LHCN-M2 (cell line): Measurements from ENCODE around the gene MIER1. TPM values are rescaled to one million over a fixed set of nuclear protein-coding genes. Genes with fewer than 3 reads are reported as not detected.
"Not testable (repeated sequence)": the region's sequence is repeated elsewhere in the genome, so short reads cannot be mapped to it uniquely, and the experiment has no call there.

Experiments
- DNase-seq: peaks from one replicate; pipeline ENCODE4 v3.0.0-alpha.2; 2012; ENCODE audit warnings: low read depth
- polyA plus RNA-seq: library from polyadenylated mRNA; unstranded; fragments of >200 nt; gene quantifications from one replicate; pipeline ENCODE4 v1.2.1, GENCODE V29; 2012; ENCODE audit warnings: missing spikeins
- total RNA-seq: library from RNA; depleted of rRNA; stranded (reverse); fragments of >200 nt; gene quantifications from 2 replicates; pipeline ENCODE4 v1.2.3, GENCODE V29; 2014; rRNA removed

MIER1 gene
- 33.4 and 34.2 TPM in 2 replicates for total RNA-seq
- polyA plus RNA-seq = 11.2 TPM

GRCh38 chr1:66924756-66925557, at the start of gene MIER1, which contains the start of gene DNAI4:
TSS of gene MIER1 (plus strand) at chr1:66924990. CDS start at chr1:66925029, 39 bp downstream.
TSS of gene DNAI4 (minus strand) at chr1:66924856. CDS start at chr1:66924831, 25 bp downstream.
- DNase-seq = peak; percentile 98

GRCh38 chr1:66876664-66877063, 48.1 kb upstream of the MIER1 start:
- no peak for DNase-seq

GRCh38 chr1:66889030-66889429, 35.8 kb upstream of the MIER1 start:
- no peak for DNase-seq

GRCh38 chr1:66890621-66891020, 34.2 kb upstream of the MIER1 start:
- DNase-seq = no peak

GRCh38 chr1:66893712-66894111, 31.1 kb upstream of the MIER1 start:
- DNase-seq = no peak

- not testable (repeated sequence) for DNase-seq
Measured at GRCh38 chr1:66915203-66915602, 9.6 kb upstream of the MIER1 start.

- DNase-seq = no peak
Measured at GRCh38 chr1:66916320-66916719, 8.5 kb upstream of the MIER1 start.

GRCh38 chr1:66917476-66917875, 7.3 kb upstream of the MIER1 start:
- DNase-seq = no peak

- DNase-seq = no peak
Measured at GRCh38 chr1:66919063-66919462, 5.7 kb upstream of the MIER1 start.

- DNase-seq = no peak
Measured at GRCh38 chr1:66919828-66920227, 5.0 kb upstream of the MIER1 start.

GRCh38 chr1:66920543-66920942, 4.2 kb upstream of the MIER1 start:
- no peak for DNase-seq

GRCh38 chr1:66925558-66925910, 744 bp downstream of the MIER1 start:
- DNase-seq = no peak

GRCh38 chr1:66925944-66926343, 1.2 kb downstream of the MIER1 start:
- peak; percentile 48 for DNase-seq

- no peak for DNase-seq
Measured at GRCh38 chr1:66927528-66927927, 2.7 kb downstream of the MIER1 start.

GRCh38 chr1:66929146-66929688, 4.4 kb downstream of the MIER1 start:
- DNase-seq = no peak

GRCh38 chr1:66929691-66929998, 4.9 kb downstream of the MIER1 start:
- no peak for DNase-seq

- peak; percentile 94 for DNase-seq
Measured at GRCh38 chr1:66929999-66930822, 5.4 kb downstream of the MIER1 start.

GRCh38 chr1:66930823-66931174, 6.0 kb downstream of the MIER1 start:
- no peak for DNase-seq

GRCh38 chr1:66931590-66931989, 6.8 kb downstream of the MIER1 start:
- DNase-seq = no peak

GRCh38 chr1:66932291-66932690, 7.5 kb downstream of the MIER1 start:
- DNase-seq = no peak

- DNase-seq = no peak
Measured at GRCh38 chr1:66933887-66934700, 9.3 kb downstream of the MIER1 start.
